Measurements from ENCODE around the gene PLEKHM2.

GRCh38 chr1:15687446-15687845 is 3.3 kb downstream of the PLEKHM2 start:
- TF ChIP-seq, protein P1, sequence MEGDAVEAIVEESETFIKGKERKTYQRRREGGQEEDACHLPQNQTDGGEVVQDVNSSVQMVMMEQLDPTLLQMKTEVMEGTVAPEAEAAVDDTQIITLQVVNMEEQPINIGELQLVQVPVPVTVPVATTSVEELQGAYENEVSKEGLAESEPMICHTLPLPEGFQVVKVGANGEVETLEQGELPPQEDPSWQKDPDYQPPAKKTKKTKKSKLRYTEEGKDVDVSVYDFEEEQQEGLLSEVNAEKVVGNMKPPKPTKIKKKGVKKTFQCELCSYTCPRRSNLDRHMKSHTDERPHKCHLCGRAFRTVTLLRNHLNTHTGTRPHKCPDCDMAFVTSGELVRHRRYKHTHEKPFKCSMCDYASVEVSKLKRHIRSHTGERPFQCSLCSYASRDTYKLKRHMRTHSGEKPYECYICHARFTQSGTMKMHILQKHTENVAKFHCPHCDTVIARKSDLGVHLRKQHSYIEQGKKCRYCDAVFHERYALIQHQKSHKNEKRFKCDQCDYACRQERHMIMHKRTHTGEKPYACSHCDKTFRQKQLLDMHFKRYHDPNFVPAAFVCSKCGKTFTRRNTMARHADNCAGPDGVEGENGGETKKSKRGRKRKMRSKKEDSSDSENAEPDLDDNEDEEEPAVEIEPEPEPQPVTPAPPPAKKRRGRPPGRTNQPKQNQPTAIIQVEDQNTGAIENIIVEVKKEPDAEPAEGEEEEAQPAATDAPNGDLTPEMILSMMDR (IDR thresholded peaks at IDR 0.05; ENCODE audit: low read length), result no peak
- no peak for TF ChIP-seq EZH2 (IDR thresholded peaks at IDR 0.05; ENCODE audit: borderline replicate concordance, low read length)

Measured in OCI-LY1 (cell line).